Cardiac fibroblast (primary cell): ENCODE measurements around the gene RHEB.

Experiments used
- DNase-seq, 2 donors: peaks; one replicate each; pipeline versions ENCODE4 v3.0.0 to v3.0.0-alpha.2; 2010; ENCODE audit warnings: low read depth in 2 of 2
- H3K4me3 ChIP-seq, 2 donors: replicated peaks in 1 of 2; 1 replicate in 1 of 2; 2 replicates in 1 of 2; pipeline ENCODE4 v1.5.1; 2011; ENCODE audit warnings: low read depth in 2 of 2, low read length in 2 of 2, mild to moderate bottlenecking in 2 of 2, moderate library complexity in 1 of 2
- TF ChIP-seq, protein P1 (sequence below): IDR thresholded peaks from one replicate; pipeline ENCODE4 v1.5.1; 2011; ENCODE audit warnings: low read depth, mild to moderate bottlenecking, low read length, inconsistent platforms

Gene RHEB

DNA sequence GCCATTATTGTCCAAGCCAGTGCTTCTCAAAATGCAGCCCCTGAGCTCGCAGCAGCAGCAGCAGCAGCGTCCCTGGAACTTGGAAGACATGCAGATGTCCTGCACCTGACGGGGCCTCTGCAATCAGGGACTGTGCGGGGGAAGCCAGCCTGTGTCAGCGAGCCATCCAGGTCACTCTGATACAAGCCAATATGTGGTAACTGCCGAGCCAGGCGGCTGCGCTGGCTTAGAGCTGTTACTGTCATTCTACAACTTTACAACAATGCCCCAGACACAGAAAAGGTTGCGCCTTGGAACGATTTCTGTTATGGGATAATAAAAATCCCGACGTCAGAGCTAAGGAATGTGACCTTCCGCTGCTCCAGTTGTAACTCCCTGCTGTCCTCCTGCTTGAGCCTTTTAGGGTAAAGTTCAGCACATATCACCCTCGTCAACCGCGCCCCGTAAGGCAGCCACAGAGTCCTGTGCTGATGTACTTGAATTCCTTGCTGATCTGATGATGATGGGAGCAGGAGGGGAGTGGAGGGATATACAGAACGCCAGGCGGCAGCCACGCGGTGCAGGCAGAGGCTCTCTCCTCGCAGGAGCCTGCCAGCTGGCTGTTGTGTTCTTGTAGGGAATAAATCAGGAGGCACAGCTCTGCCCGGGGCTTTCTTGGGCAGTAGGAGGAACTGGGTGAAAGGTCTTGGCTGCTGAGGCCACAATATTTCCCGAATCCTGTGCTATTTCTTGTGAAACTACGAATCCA is 59.8 kb downstream of the RHEB start:
- peak overlapping the region; percentile 12 to 33 for H3K4me3 ChIP-seq
- TF ChIP-seq, protein P1, sequence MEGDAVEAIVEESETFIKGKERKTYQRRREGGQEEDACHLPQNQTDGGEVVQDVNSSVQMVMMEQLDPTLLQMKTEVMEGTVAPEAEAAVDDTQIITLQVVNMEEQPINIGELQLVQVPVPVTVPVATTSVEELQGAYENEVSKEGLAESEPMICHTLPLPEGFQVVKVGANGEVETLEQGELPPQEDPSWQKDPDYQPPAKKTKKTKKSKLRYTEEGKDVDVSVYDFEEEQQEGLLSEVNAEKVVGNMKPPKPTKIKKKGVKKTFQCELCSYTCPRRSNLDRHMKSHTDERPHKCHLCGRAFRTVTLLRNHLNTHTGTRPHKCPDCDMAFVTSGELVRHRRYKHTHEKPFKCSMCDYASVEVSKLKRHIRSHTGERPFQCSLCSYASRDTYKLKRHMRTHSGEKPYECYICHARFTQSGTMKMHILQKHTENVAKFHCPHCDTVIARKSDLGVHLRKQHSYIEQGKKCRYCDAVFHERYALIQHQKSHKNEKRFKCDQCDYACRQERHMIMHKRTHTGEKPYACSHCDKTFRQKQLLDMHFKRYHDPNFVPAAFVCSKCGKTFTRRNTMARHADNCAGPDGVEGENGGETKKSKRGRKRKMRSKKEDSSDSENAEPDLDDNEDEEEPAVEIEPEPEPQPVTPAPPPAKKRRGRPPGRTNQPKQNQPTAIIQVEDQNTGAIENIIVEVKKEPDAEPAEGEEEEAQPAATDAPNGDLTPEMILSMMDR = peak; percentile 41
- DNase-seq = peak; percentile 81 to 98

- H3K4me3 ChIP-seq = no peak overlapping the region
- DNase-seq = no peak
- TF ChIP-seq, protein P1 = no peak
Observed at GRCh38 chr7:151457534-151457933, 62.2 kb downstream of the RHEB start.

DNA sequence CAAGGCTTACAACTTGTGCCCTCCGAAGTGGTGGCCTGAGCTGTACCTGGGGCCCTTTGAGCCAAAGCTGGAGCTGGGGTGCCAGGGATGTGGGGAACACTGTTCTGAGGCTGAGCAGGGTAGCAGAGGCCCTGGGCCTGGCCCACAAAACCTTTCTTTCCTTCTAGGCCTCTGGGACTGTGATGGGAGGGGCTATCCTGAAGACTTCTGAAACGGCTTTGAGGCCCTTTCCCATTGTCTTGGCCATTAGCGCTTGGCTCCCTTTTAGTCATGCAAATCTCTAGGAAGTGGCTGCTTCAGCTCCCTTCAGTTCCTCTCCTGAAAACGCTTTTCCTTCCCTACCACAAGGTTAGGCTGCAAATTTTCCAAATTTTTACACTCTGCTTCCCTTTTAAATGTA is 62.9 kb downstream of the RHEB start:
- H3K4me3 ChIP-seq = no peak overlapping the region
- no peak for DNase-seq
- TF ChIP-seq, protein P1 = no peak

DNA sequence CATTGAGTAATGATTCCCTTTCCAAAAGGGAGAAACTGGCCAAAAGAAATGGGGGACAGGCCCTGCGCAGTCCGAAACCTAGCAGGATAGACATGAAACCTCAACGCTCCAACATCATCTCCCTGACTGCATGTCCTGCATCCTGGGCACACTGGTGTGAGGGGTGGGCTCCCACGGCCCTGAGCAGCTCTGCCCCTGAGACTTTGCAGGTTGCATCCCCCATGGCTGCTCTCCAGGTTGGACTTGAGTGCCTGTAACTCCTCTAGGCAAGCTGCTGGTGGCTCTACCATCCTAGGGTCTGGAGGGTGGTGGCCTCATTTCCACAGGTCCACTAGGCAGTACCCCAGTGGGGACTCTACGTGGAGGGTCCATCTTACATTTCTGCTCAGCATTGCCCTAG is 63.4 kb downstream of the RHEB start:
- no peak for DNase-seq
- TF ChIP-seq, protein P1 = no peak
- no peak overlapping the region for H3K4me3 ChIP-seq

- no peak overlapping the region for H3K4me3 ChIP-seq
- TF ChIP-seq, protein P1 = no peak
- DNase-seq = no peak
Observed at GRCh38 chr7:151455690-151456089, 64.0 kb downstream of the RHEB start.

GRCh38 chr7:151454932-151455530 is 64.7 kb downstream of the RHEB start:
- no peak for DNase-seq
- no peak overlapping the region for H3K4me3 ChIP-seq
- TF ChIP-seq, protein P1 = no peak
